H1 (cell line): Measurements from ENCODE around the gene CD84. TPM values are rescaled to one million over a fixed set of nuclear protein-coding genes. Genes with fewer than 3 reads are reported as not detected.

Source experiments
- CTCF ChIA-PET: fragments of 300-600 bp; sonication (Branson Sonifier 250); formaldehyde crosslinking; loops from one replicate; lab custom pipeline; 2021; ENCODE audit not compliant: partially characterized antibody; lab: Charles Lee
- POLR2A ChIA-PET: fragments of 300-600 bp; sonication (Branson Sonifier 250); formaldehyde crosslinking; loops from one replicate; lab custom pipeline; 2021; ENCODE audit warnings: inconsistent platforms; ENCODE audit not compliant: partially characterized antibody; lab: Charles Lee
- DNase-seq, 2 experiments: peaks; one replicate each; pipeline versions ENCODE4 v3.0.0 to v3.0.0-alpha.2; 2010 to 2022; ENCODE audit warnings: low spot score in 2 of 2, low read depth in 1 of 2, mixed read lengths in 1 of 2
- FAIRE-seq: peaks from 2 replicates; lab custom pipeline; 2011; peaks lifted over from hg19 to GRCh38; lab: Jason Lieb, UNC
- H2AFZ ChIP-seq: 2 replicates; pipeline ENCODE4 v1.8.1; 2012; ENCODE audit warnings: low read length, inconsistent platforms
- H2AK5ac ChIP-seq: 2 replicates; pipeline ENCODE4 v1.6.1; 2013; ENCODE audit warnings: low read depth, low read length
- H2BK120ac ChIP-seq: replicated peaks from 2 replicates; pipeline ENCODE3; 2013; ENCODE audit warnings: low read depth, low read length, inconsistent platforms
- H2BK12ac ChIP-seq: 2 replicates; pipeline ENCODE4 v1.6.1; 2013; ENCODE audit warnings: low read depth, low read length
- H2BK15ac ChIP-seq: 2 replicates; pipeline ENCODE4 v1.6.1; 2013; ENCODE audit warnings: low read length
- H2BK20ac ChIP-seq: 2 replicates; pipeline ENCODE4 v1.6.1; 2013; ENCODE audit warnings: low read length
- H2BK5ac ChIP-seq: 2 replicates; pipeline ENCODE4 v1.6.1; 2013; ENCODE audit warnings: low read depth, low read length
- H3K14ac ChIP-seq: 2 replicates; pipeline ENCODE4 v1.6.1; 2013; ENCODE audit warnings: inconsistent platforms; ENCODE audit not compliant: insufficient read length
- H3K18ac ChIP-seq: 2 replicates; pipeline ENCODE4 v1.6.1; 2013; ENCODE audit warnings: low read length; ENCODE audit errors: extremely low read depth
- H3K23ac ChIP-seq: 2 replicates; pipeline ENCODE4 v1.6.1; 2013; ENCODE audit warnings: inconsistent platforms; ENCODE audit not compliant: insufficient read length
- H3K23me2 ChIP-seq: 2 replicates; pipeline ENCODE4 v1.6.1; 2013; ENCODE audit warnings: low read depth, low read length
- H3K27ac ChIP-seq: 2 replicates; pipeline ENCODE4 v1.6.1; 2011; ENCODE audit warnings: low read depth, low read length, inconsistent platforms
- H3K27me3 ChIP-seq, 4 experiments: replicated peaks in 1 of 4; 1 replicate in 1 of 4; 2 replicates in 3 of 4; pipeline versions ENCODE4 v1.6.1 to v1.8.1; 2011 to 2013; ENCODE audit warnings: low read length in 3 of 4, mild to moderate bottlenecking in 3 of 4, inconsistent platforms in 2 of 4, mixed read lengths in 2 of 4, moderate library complexity in 1 of 4; ENCODE audit not compliant: control insufficient read depth in 3 of 4, insufficient read depth in 3 of 4; ENCODE audit errors: extremely low read depth in 1 of 4
- H3K36me3 ChIP-seq, 4 experiments: 2 replicates each; pipeline versions ENCODE4 v1.6.1 to v1.8.1; 2011 to 2013; ENCODE audit warnings: mild to moderate bottlenecking in 4 of 4, low read length in 3 of 4, moderate library complexity in 2 of 4, control low read depth in 1 of 4, inconsistent platforms in 1 of 4; ENCODE audit not compliant: insufficient read depth in 4 of 4, control insufficient read depth in 2 of 4
- H3K4ac ChIP-seq: replicated peaks from 2 replicates; pipeline ENCODE3; 2013; ENCODE audit warnings: low read length, low read depth, mixed read lengths, inconsistent platforms; ENCODE audit not compliant: insufficient read length
- H3K4me1 ChIP-seq, 4 experiments: replicated peaks in 1 of 4; 1 replicate in 1 of 4; 2 replicates in 3 of 4; pipeline versions ENCODE4 v1.6.1 to v1.8.1; 2011 to 2013; ENCODE audit warnings: low read length in 3 of 4, inconsistent platforms in 2 of 4, mixed read lengths in 1 of 4; ENCODE audit not compliant: insufficient read depth in 4 of 4, control insufficient read depth in 3 of 4
- H3K4me2 ChIP-seq, 2 experiments: 2 replicates each; pipeline versions ENCODE4 v1.6.1 to v1.8.1; 2011 to 2013; ENCODE audit warnings: low read depth in 2 of 2, low read length in 2 of 2, control low read depth in 1 of 2, inconsistent platforms in 1 of 2, mild to moderate bottlenecking in 1 of 2; ENCODE audit not compliant: insufficient read depth in 1 of 2
- H3K4me3 ChIP-seq, 4 experiments: fragments of 200-600, 300-600 bp in 1 of 4; sonication (generic), shearing (Covaris generic), sonication (Bioruptor Twin) in 1 of 4; 2 replicates each; pipeline versions ENCODE4 v1.5.1 to v1.8.1; 2011 to 2016; ENCODE audit warnings: low read length in 4 of 4, low read depth in 3 of 4, control low read depth in 2 of 4, inconsistent platforms in 2 of 4, mild to moderate bottlenecking in 2 of 4, mixed read lengths in 1 of 4, moderate library complexity in 1 of 4; ENCODE audit not compliant: insufficient read depth in 2 of 4; ENCODE audit errors: extremely low read depth in 1 of 4
- H3K56ac ChIP-seq: replicated peaks from 2 replicates; pipeline ENCODE3; 2013; ENCODE audit warnings: low read depth, mild to moderate bottlenecking, mixed read lengths, low read length, inconsistent platforms; ENCODE audit not compliant: insufficient read length
- H3K79me1 ChIP-seq: 2 replicates; pipeline ENCODE4 v1.6.1; 2013; ENCODE audit warnings: low read depth, low read length, control low read depth
- H3K79me2 ChIP-seq, 2 experiments: 2 replicates each; pipeline versions ENCODE4 v1.6.1 to v1.8.1; 2012 to 2013; ENCODE audit warnings: low read length in 2 of 2, mild to moderate bottlenecking in 2 of 2, inconsistent platforms in 1 of 2; ENCODE audit not compliant: insufficient read depth in 2 of 2, control insufficient read depth in 1 of 2
- H3K9ac ChIP-seq, 4 experiments: replicated peaks in 1 of 4; 1 replicate in 1 of 4; 2 replicates in 3 of 4; pipeline versions ENCODE4 v1.6.1 to v1.8.1; 2011 to 2013; ENCODE audit warnings: low read depth in 3 of 4, low read length in 3 of 4, control low read depth in 2 of 4, mild to moderate bottlenecking in 2 of 4, moderate library complexity in 2 of 4, inconsistent platforms in 1 of 4; ENCODE audit errors: extremely low read depth in 1 of 4
- H3K9me3 ChIP-seq, 2 experiments: 2 replicates each; pipeline versions ENCODE4 v1.6.1 to v1.8.1; 2012 to 2013; ENCODE audit warnings: mild to moderate bottlenecking in 2 of 2, moderate library complexity in 2 of 2, control low read depth in 1 of 2, inconsistent platforms in 1 of 2, low read depth in 1 of 2, low read length in 1 of 2, mixed read lengths in 1 of 2; ENCODE audit not compliant: insufficient read depth in 2 of 2
- H4K20me1 ChIP-seq, 2 experiments: replicated peaks in 1 of 2; 2 replicates each; pipeline versions ENCODE3 to v1.8.1; 2011 to 2013; ENCODE audit warnings: inconsistent platforms in 2 of 2, low read length in 2 of 2, mild to moderate bottlenecking in 1 of 2; ENCODE audit not compliant: insufficient read depth in 2 of 2, control insufficient read depth in 1 of 2
- H4K5ac ChIP-seq: 2 replicates; pipeline ENCODE4 v1.6.1; 2013; ENCODE audit warnings: low read length, low read depth, mixed read lengths, inconsistent platforms; ENCODE audit not compliant: insufficient read length
- H4K8ac ChIP-seq: 2 replicates; pipeline ENCODE4 v1.8.0; 2013; ENCODE audit warnings: mild to moderate bottlenecking, moderate library complexity, low read length, inconsistent platforms; ENCODE audit not compliant: insufficient read depth; ENCODE audit errors: extremely low read depth
- H4K91ac ChIP-seq: replicated peaks from 2 replicates; pipeline ENCODE3; 2013; ENCODE audit warnings: low read length, mixed read lengths, inconsistent platforms; ENCODE audit not compliant: insufficient read length
- CHD2 ChIP-seq: IDR thresholded peaks from 2 replicates; pipeline ENCODE4 v1.6.1; 2012; ENCODE audit warnings: low read length, improper control_type of control experiment
- HDAC2 ChIP-seq, 2 experiments: fragments of 300-600 bp in 1 of 2; sonication (generic) in 1 of 2; IDR thresholded peaks; 2 replicates each; pipeline ENCODE4 v1.6.1; 2011 to 2012; ENCODE audit warnings: low read depth in 2 of 2, low read length in 2 of 2, mild to moderate bottlenecking in 2 of 2, moderate library complexity in 2 of 2, borderline replicate concordance in 1 of 2, inconsistent platforms in 1 of 2
- SIX5 ChIP-seq: IDR thresholded peaks from 2 replicates; pipeline ENCODE4 v1.6.1; 2011; ENCODE audit warnings: mild to moderate bottlenecking, low read depth, low read length
- TEAD4 ChIP-seq: IDR thresholded peaks from 2 replicates; pipeline ENCODE4 v1.6.1; 2012; ENCODE audit warnings: low read depth, low read length, inconsistent platforms, mixed read lengths
- YY1 ChIP-seq: IDR thresholded peaks from 2 replicates; pipeline ENCODE4 v1.6.1; 2011; ENCODE audit warnings: low read depth, mild to moderate bottlenecking, low read length
- ZNF274 ChIP-seq: IDR thresholded peaks from 2 replicates; pipeline ENCODE4 v1.7.0; 2012; ENCODE audit warnings: low read length, borderline replicate concordance; ENCODE audit errors: extremely low read depth
- WGBS, 2 experiments: shearing (Covaris generic) in 1 of 2; methylation state at CpG; one replicate each; pipeline versions ENCODE4 v1.1.6 to v1.1.7; 2013 to 2015; ENCODE audit warnings: low lambda C conversion rate in 2 of 2, mixed read lengths in 2 of 2, inconsistent platforms in 1 of 2, low coverage in 1 of 2, missing lambda C conversion rate in 1 of 2; ENCODE audit not compliant: insufficient replicate concordance in 2 of 2, insufficient coverage in 1 of 2, insufficient read length in 1 of 2; ENCODE audit errors: extremely low coverage in 1 of 2, missing lambda C conversion rate in 1 of 2; 5-methylcytosine and 5-hydroxymethylcytosine counted together
- polyA plus RNA-seq, 7 experiments: library from polyadenylated mRNA; depleted of rRNA in 3 of 7; stranded (reverse) in 5 of 7; unstranded in 2 of 7; fragments of >200 nt in 5 of 7; fragments of 200-250 nt in 2 of 7; gene quantifications; 1 replicate in 5 of 7; 2 replicates in 1 of 7; 4 replicates in 1 of 7; pipeline versions ENCODE4 v1.2.1 to v1.2.3, GENCODE V29; 2011 to 2013; ENCODE audit warnings: missing spikeins in 2 of 7, mixed read lengths in 2 of 7
- total RNA-seq: library from RNA; stranded (reverse); fragmentation: NEBNext Ultra II Directional; extraction: Animal tissue kit (Norgen Biotek cat#: 25700); gene quantifications from 2 replicates; pipeline ENCODE4 v1.2.1, GENCODE V29; 2021

Gene CD84
- total and polyA plus RNA-seq, 2 of the 8 experiments (the other 6 are each of a cell fraction or from before 2014, with no cell fraction given) = not detected

DNA sequence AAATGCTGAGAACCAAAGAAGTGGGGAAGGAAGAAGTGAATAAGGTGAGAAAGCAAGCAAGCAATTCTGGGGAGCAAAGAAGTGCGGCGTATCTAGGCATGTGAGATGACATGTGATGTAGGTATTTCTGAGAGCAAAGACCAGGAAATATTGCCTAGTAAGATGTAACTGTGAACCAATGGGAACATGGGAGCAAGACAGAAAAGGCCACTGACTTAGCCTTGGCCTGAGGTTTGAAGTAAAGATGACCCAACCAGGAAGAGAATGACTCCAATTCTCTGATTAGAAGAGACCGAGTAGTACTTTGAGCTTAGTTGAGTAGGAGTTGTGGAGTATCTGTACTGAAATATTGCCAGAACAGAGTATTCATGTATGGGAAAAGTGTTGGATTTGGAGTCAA, 87.3 kb downstream of the CD84 start:
- Histone ChIP-seq H2BK5ac (no peak overlapping the region), H4K20me1 (no peaks in the 10 kb centered on the region), H3K4me1 (no peaks in the 10 kb centered on the region), H3K14ac (no peak overlapping the region), H3K4me3 (no peak overlapping the region), H2AFZ (no peak overlapping the region), H2AK5ac (no peak overlapping the region), H3K9me3 (no peaks in the 10 kb centered on the region), H2BK120ac (no peak overlapping the region), H3K27me3 (no peaks in the 10 kb centered on the region), H3K79me2 (no peaks in the 10 kb centered on the region), H3K4ac (no peak overlapping the region), H3K56ac (no peak overlapping the region), H3K9ac (no peak overlapping the region), H3K27ac (no peak overlapping the region), H4K8ac (no peak overlapping the region), H2BK12ac (no peak overlapping the region), H2BK15ac (no peak overlapping the region), H2BK20ac (no peak overlapping the region), H3K4me2 (no peak overlapping the region), H3K36me3 (no peaks in the 10 kb centered on the region), H3K23ac (no peak overlapping the region), H3K23me2 (no peaks in the 10 kb centered on the region), H4K91ac (no peak overlapping the region), H4K5ac (no peak overlapping the region), H3K18ac (no peak overlapping the region), H3K79me1 (no peaks in the 10 kb centered on the region)
- CTCF ChIA-PET = interaction anchor here (0.9 to 1.7 kb wide), 2 partner anchors 10 to 37 kb away, joined by 3 to 8 read pairs; no protein-coding TSS in a partner anchor
- POLR2A ChIA-PET = no interaction called here
- DNase-seq (no peak), FAIRE-seq (no peak)
- TF ChIP-seq ZNF274 = no peak
- TF ChIP-seq YY1 = no peak
- no peak for TF ChIP-seq HDAC2 (IDR thresholded peaks at IDR 0.05; ENCODE audit: borderline replicate concordance in 1 of 2, low read depth in 2 of 2, low read length in 2 of 2)
- TF ChIP-seq TEAD4 = no peak
- no peak for TF ChIP-seq SIX5
- TF ChIP-seq CHD2 = no peak
- WGBS, 2 experiments = 94% methylated on average over 3 of the region's 3 CpGs; no CpG with 5 or more reads in 1 of the 2 experiments
